HG03025 (cell line): ENCODE measurements around the gene A2M.

ENCODE experiments used
- ATAC-seq: cut with Tn5 transposase; IDR thresholded peaks from one replicate; pipeline ENCODE4 v1.9.1; 2021; ENCODE audit warnings: mild to moderate bottlenecking, moderate library complexity; ENCODE audit not compliant: unreplicated experiment, low FRiP score

A2M gene

DNA sequence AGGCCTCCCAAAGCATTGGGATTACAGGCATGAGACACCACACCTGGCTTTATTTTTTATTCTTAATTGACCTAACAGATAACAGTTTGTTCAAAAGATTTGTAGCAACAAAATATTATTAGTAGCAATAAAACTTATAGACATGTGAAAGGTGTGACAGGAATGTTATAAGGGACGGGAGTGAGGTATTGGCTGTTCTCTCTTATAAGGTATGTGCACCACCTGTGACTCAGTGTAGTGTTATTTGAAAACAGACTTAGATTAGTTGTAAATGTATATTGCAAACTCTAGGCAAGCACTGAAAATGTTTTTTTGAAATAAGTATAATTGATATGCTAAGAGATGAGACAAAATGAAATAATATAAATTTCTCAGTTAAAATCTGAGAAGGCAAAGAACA, 68.6 kb downstream of the A2M start:
- ATAC-seq = no peak

DNA sequence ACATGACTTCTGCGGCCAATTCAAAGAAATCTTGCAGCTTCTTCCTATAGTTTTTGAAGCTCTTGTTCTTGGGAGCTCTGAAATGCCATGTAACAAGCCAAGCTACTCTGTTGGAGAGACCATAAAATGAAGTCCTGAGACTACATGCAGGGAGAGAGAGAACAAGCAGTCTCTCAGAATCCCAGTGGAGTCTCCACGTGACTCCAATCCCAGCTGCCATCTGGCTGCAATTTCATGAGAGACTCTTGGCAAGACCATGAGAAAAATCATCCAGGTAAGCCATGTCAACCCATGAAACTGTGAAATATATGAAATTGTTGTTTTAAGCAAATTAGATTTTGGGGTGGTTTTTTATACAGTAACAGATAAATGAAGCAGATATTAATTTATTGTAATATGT, 72.0 kb downstream of the A2M start:
- ATAC-seq = no peak

DNA sequence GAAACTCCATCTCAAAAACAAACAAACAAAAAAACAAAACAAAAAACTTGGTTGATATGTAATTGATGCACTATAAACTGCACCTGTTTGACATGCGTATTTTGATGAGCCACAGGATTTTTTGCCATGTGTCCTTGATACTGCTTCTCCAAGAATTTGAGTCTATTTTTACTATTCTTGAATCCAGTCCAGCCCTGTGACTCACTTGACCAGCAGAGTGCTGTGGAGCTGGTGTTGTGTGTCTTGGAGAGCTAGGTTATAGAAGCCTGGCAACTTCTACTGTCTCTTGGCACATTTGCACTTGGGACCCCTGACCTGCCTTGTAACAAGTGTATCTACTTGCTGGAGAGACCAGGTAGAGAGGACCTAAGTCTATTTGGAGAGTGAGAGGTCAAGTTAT, 74.4 kb downstream of the A2M start:
- no peak for ATAC-seq

DNA sequence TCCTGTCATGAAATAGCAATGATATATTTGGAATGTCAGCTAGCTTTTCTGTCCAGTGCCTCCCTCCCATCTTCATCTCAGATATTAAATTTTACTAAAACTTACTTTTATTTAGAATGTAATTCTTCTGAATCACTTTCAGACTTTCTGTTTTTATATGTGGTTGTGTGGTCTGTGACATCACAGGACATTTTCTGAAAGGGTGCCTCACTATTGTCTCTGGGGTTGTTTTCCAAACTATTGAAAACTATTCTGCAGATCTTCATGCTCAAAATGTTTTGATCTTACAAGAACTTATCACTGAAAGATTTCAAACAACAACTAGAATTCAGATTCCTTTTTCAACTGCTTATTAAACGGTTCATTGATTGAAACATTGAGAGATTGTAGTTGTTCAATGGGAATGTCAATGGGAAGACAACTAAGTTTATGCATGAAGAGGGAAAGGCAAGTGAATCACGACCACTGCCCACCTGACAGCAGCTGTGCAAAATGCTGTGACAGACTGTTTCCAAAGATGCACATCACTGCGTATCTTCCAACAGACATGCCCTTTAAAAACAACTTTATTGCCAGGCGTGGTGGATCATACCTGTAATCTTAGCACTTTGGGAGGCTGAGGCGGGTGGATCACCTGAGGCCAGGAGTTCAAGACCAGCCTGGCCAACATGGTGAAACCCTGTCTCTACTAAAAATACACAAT, 75.1 kb downstream of the A2M start:
- no peak for ATAC-seq

DNA sequence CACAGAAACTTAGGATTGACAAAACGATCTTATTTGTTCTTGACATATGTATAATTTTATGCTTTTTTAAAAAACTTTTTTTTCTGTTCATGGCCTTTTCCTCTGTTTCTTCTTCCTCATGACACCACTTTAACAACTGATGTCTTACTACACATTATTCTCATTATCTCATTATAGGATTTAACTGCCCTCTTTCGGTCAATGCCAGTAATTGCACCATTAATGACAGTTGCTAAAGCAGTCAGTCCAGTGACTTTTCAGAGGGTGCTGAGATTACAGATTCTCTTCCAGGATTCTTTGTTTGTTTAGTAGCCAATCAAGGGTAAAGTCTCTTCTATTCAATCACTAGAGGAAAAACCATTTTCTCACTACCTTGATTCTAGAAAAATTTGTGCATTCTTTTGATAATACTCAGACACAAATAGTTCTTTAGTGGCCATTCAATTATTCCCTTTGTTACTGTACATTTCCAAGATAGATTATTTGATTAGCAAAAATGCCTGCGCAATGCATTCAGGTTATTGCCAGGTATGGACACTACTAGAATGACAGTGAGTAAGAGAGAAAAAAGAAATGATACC, 76.2 kb downstream of the A2M start:
- no peak for ATAC-seq

GRCh38 chr12:9037431-9037830, 78.3 kb downstream of the A2M start:
- no peak for ATAC-seq

DNA sequence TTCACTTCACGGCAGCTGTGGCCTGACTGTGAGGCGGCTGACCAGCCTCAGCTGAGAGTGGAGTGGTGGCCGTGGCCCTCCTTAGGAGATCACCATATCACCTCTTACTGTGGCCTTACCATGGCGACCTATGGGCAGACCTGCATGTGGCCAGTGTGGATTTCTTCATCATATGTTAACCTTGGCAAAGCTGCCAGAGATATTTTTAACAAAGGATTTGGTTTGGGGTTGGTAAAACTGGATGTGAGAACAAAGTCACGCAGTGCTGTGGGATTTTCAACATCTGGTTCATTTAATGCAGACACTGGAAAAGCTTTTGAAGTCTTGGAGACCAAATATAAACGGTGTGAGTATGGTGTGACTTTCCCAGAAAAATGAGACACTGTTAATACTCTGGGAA, 79.5 kb downstream of the A2M start:
- ATAC-seq = no peak

DNA sequence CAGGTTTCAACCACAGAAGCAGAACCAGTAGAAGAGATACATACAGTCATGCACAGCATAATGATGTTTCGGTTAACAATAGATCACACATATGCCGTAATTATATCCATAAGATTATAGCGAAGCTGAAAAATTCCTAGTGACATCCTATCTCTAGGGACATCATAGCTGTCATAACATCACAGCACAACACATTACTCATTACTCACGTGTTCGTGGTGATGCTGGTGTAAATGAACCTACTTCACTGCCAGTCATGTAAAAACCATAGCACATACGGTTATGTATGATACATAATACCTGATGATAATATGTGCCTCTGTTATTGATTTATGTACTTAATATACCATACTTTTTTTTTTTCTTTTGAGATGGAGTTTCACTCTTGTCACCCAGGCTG, 81.6 kb downstream of the A2M start:
- no peak for ATAC-seq

GRCh38 chr12:9033265-9033887, 82.3 kb downstream of the A2M start:
- ATAC-seq = no peak

GRCh38 chr12:9032202-9032964, 83.3 kb downstream of the A2M start:
- no peak for ATAC-seq

- ATAC-seq = no peak
Observed at GRCh38 chr12:9030776-9031175, 84.9 kb downstream of the A2M start.

- no peak for ATAC-seq
Observed at GRCh38 chr12:9027161-9028059, 88.3 kb downstream of the A2M start.

DNA sequence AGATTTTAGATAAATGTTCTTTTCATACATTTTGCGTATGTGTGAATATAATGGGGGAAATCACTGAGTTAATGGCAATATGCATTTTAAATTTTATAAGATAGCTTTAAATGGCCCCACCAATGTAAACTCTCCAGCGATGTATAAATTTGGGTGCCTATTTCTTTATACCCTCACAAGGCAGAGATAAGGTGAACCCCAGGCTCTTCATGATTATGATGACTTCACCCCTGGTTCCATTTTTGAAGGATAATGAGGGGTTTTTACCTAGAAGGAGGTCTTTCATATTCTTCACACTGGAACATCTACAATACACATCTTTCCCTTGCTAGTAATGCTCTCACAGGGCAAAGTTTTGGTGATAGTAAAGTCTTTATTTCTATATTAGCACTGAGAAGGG, 91.2 kb downstream of the A2M start:
- ATAC-seq = no peak

DNA sequence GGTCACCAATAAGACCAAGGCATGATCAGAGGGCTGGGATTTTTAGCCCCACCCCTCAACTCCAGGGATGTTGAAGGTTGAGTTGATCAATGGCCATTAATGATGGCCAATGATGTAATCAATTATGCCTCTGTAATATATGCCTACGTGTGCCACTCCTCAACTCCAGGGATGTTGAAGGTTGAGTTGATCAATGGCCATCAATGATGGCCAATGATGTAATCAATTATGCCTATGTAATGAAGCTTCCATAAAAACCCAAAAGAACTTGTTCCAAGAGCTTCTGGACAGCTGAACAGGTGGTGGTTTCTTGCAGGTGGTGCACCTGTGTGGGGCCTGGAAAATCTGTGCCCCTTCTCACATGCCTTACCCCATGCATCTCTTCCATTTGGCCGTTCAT, 93.1 kb downstream of the A2M start:
- no peak for ATAC-seq
